Left renal pelvis (tissue), 4 donors: Measurements from ENCODE around the gene TLN1. TPM values are rescaled to one million over a fixed set of nuclear protein-coding genes. Genes with fewer than 3 reads are reported as not detected.
A peak's percentile ranks its signal among the peaks of the same experiment; 100 is the strongest.

Experiments
- DNase-seq, 4 donors: peaks; one replicate each; pipeline ENCODE4 v3.0.0-alpha.2; 2013; ENCODE audit warnings: low read depth in 4 of 4, low spot score in 3 of 4
- polyA plus RNA-seq, 4 donors: library from polyadenylated mRNA; unstranded; fragments of 120-200 nt; gene quantifications; one replicate each; pipeline ENCODE4 v1.2.1, GENCODE V29; 2013; ENCODE audit not compliant: insufficient read length in 4 of 4

The TLN1 gene
- polyA plus RNA-seq, 4 donors, result 141 to 173 (median 163) TPM

- no peak for DNase-seq
These were observed 42.3 kb downstream of the TLN1 start, which contains the start of gene TPM2 for GRCh38 chr9:35689542-35690293. Gene TPM2, minus strand, starts transcription at chr9:35689925. Its CDS starts 108 bp downstream, at chr9:35689817.

- no peak for DNase-seq
These were observed 43.1 kb downstream of the TLN1 start for GRCh38 chr9:35688558-35689541.

GRCh38 chr9:35687972-35688557 is 43.9 kb downstream of the TLN1 start:
- no peak for DNase-seq

GRCh38 chr9:35687306-35687705 is 44.7 kb downstream of the TLN1 start:
- DNase-seq, result no peak

- DNase-seq, result no peak
These were observed 45.5 kb downstream of the TLN1 start for GRCh38 chr9:35686222-35687203.

GRCh38 chr9:35685506-35685905 is 46.5 kb downstream of the TLN1 start:
- no peak for DNase-seq

GRCh38 chr9:35684921-35685320 is 47.1 kb downstream of the TLN1 start:
- no peak for DNase-seq

- DNase-seq, result no peak
These were observed 48.7 kb downstream of the TLN1 start for GRCh38 chr9:35683323-35683722.

- DNase-seq, result no peak
These were observed 49.3 kb downstream of the TLN1 start for GRCh38 chr9:35682520-35683315.

- DNase-seq, result no peak
These were observed 49.9 kb downstream of the TLN1 start for GRCh38 chr9:35682051-35682450.

- DNase-seq, result no peak
These were observed 50.5 kb downstream of the TLN1 start for GRCh38 chr9:35681341-35682002.

GRCh38 chr9:35680331-35681105 is 51.5 kb downstream of the TLN1 start:
- no peak for DNase-seq

- no peak for DNase-seq
These were observed 52.1 kb downstream of the TLN1 start for GRCh38 chr9:35679766-35680330.

GRCh38 chr9:35679091-35679490 is 52.9 kb downstream of the TLN1 start:
- no peak for DNase-seq

GRCh38 chr9:35675732-35676392 is 56.1 kb downstream of the TLN1 start:
- DNase-seq, result peak in 1 of 4 donors; percentile 64

GRCh38 chr9:35675204-35675603 is 56.8 kb downstream of the TLN1 start:
- DNase-seq, result no peak

GRCh38 chr9:35674025-35674361 is 58.0 kb downstream of the TLN1 start:
- no peak for DNase-seq
